Activated naive CD4-positive, alpha-beta T cell treated with anti-CD3 and anti-CD28 coated beads, Interleukin-2, amount 50 U/mL, for 72 hours (primary cell): ENCODE data around the gene SPATA4. TPM values are rescaled to one million over a fixed set of nuclear protein-coding genes. Genes with fewer than 3 reads are reported as not detected.

Experiments used
- ATAC-seq, 2 donors: fragments of 150-1000 bp; cut with Tn5 transposase; 2 replicates each; pipeline ENCODE4 v1.10.0; 2021; ENCODE audit warnings: mild to moderate bottlenecking in 2 of 2, moderate library complexity in 2 of 2
- DNase-seq, 2 donors: peaks; one replicate each; pipeline ENCODE4 v3.0.0; 2021 to 2022; ENCODE audit warnings: low spot score in 2 of 2
- H3K27ac Mint-ChIP-seq, 2 donors: one replicate each; pipeline ENCODE4 v1.8.0; 2022; ENCODE audit warnings: mild to moderate bottlenecking in 2 of 2, mixed read lengths in 2 of 2
- H3K36me3 Mint-ChIP-seq, 2 donors: one replicate each; pipeline ENCODE4 v1.8.0; 2022; ENCODE audit warnings: mixed read lengths in 2 of 2
- H3K9me3 Mint-ChIP-seq, 2 donors: one replicate each; pipeline ENCODE4 v1.8.0; 2022; ENCODE audit warnings: mixed read lengths in 2 of 2
- total RNA-seq, 2 donors: library from RNA; stranded (reverse); gene quantifications; one replicate each; pipeline ENCODE4 v1.2.3, GENCODE V29; 2022

Gene SPATA4
- total RNA-seq, 2 donors from 2014 or later = 0.16 TPM; not detected in 1

DNA sequence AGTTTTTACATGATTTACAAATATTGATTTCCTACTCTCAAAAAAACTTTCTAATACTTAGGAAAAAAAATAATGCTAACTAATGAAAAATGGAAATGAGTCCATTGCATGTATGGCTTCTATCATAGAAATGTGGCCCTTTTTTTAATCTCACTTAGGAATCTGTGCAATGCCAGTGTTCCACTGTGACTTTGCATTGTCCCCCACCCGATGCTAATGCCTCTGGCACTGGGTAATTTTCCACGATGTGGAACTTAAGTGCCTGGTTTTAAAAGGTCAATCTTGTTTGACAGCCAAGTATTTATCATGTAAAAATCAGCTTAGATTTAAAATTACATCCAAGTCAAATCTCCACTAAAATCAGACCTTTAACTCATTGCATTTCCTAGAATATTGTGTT lies 53.1 kb downstream of the SPATA4 start:
- ATAC-seq = no peak
- H3K9me3 Mint-ChIP-seq = no peaks in the 10 kb centered on the region
- no peak overlapping the region for H3K27ac Mint-ChIP-seq
- no peaks in the 10 kb centered on the region for H3K36me3 Mint-ChIP-seq
- no peak for DNase-seq

DNA sequence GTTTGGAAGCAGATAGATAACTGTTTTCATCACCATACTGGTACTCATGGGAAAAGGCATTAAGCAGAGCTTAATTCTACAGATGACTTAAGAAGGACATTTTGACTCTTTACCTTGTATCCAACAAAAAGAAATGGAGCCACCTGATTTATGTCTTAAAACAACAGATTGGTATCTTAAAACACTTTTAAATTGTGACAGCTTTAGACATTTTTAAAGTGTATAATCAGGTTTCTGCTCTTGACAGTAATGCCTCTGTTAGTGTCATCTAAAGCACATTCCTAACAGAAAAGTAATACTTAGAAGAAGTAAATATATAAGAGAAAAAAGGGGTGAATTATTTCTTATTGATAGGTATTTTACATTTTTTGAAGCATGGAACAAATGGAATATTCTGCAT lies 55.9 kb downstream of the SPATA4 start:
- no peaks in the 10 kb centered on the region for H3K36me3 Mint-ChIP-seq
- ATAC-seq (no peak), DNase-seq (no peak)
- H3K27ac Mint-ChIP-seq = no peak overlapping the region
- no peaks in the 10 kb centered on the region for H3K9me3 Mint-ChIP-seq

DNA sequence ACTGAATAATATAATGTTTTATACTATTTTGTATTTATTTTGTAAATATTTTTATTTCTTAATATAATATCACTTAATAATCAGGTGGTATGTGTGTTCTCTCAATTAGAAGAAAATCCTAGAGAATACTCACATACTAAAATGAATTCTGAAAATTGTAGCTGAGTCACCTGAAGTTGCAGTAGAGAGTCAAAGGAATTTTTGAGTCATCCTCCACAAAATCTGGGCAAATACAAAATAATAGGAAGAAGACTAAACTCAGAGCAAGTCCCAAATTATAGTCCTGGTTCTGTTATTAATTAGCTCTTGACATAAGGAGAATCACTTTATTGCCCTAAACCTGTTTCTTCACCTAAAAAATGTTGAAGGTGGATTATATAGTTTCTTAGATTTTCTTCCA lies 57.8 kb downstream of the SPATA4 start:
- H3K27ac Mint-ChIP-seq = no peak overlapping the region
- no peaks in the 10 kb centered on the region for H3K9me3 Mint-ChIP-seq
- no peak for ATAC-seq
- no peak for DNase-seq
- no peaks in the 10 kb centered on the region for H3K36me3 Mint-ChIP-seq

DNA sequence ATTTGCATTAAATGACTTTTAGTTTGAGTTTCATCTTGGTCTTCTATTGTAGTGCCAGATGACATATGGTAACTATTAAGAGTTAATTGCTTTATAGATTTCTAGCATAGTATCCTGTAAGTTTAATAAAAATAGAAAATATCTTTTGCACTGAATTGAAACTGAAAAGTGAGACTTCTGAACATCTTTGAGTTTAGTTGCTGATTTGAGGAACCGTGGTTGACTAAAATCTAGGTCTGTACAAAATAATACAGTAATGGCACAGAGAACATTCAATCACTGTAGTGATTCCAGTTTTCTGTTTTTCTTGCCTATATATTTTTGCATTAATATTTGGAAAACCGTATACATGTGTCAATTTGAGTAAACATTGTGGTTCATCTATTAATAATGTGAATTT lies 60.7 kb downstream of the SPATA4 start:
- Mint-ChIP-seq H3K9me3 (no peaks in the 10 kb centered on the region), H3K27ac (no peak overlapping the region), H3K36me3 (no peaks in the 10 kb centered on the region)
- no peak for DNase-seq
- ATAC-seq = no peak

Other genes starting within 250 kb of the SPATA4 start
- gene WDR17, start 129.7 kb downstream of the SPATA4 start, total RNA-seq = 1 to 10 TPM; 1.3 to 2.5 TPM
- not detected for gene ASB5, start 73.6 kb upstream of the SPATA4 start, total RNA-seq
- gene SPCS3, start 124.4 kb upstream of the SPATA4 start, total RNA-seq = 100 to 1,000 TPM in 1 of 2 donors, 10 to 100 TPM in 1; 91.9 to 153 TPM